HG03280 (cell line): ENCODE data around the gene RNF148.

Experiments
- ATAC-seq: cut with Tn5 transposase; IDR thresholded peaks from one replicate; pipeline ENCODE4 v1.9.1; 2021; ENCODE audit warnings: mild to moderate bottlenecking, moderate library complexity; ENCODE audit not compliant: unreplicated experiment

The RNF148 gene

GRCh38 chr7:122702872-122703510, at the start of gene RNF148:
Gene RNF148 (minus strand): TSS chr7:122702922. CDS start chr7:122702750, 172 bp downstream.
- ATAC-seq = no peak

GRCh38 chr7:122750389-122750788, 47.7 kb upstream of the RNF148 start:
- ATAC-seq = no peak

GRCh38 chr7:122748195-122748594, 45.5 kb upstream of the RNF148 start:
- ATAC-seq = no peak

- ATAC-seq = no peak
Measured at GRCh38 chr7:122746948-122747347, 44.2 kb upstream of the RNF148 start.

- ATAC-seq = no peak
Measured at GRCh38 chr7:122743211-122743610, 40.5 kb upstream of the RNF148 start.

GRCh38 chr7:122738947-122739346, 36.2 kb upstream of the RNF148 start:
- ATAC-seq = no peak

GRCh38 chr7:122736183-122736582, 33.5 kb upstream of the RNF148 start:
- ATAC-seq = no peak

GRCh38 chr7:122727759-122728158, 25.0 kb upstream of the RNF148 start:
- ATAC-seq = no peak

- ATAC-seq = no peak
Measured at GRCh38 chr7:122727354-122727753, 24.6 kb upstream of the RNF148 start.

GRCh38 chr7:122726881-122727280, 24.2 kb upstream of the RNF148 start:
- ATAC-seq = no peak

- ATAC-seq = no peak
Measured at GRCh38 chr7:122724366-122724765, 21.6 kb upstream of the RNF148 start.

- ATAC-seq = no peak
Measured at GRCh38 chr7:122719010-122719578, 16.4 kb upstream of the RNF148 start.

- no peak for ATAC-seq
Measured at GRCh38 chr7:122717356-122718089, 14.8 kb upstream of the RNF148 start.

GRCh38 chr7:122715183-122715582, 12.5 kb upstream of the RNF148 start:
- ATAC-seq = no peak

GRCh38 chr7:122710916-122711315, 8.2 kb upstream of the RNF148 start:
- ATAC-seq = no peak

- ATAC-seq = no peak
Measured at GRCh38 chr7:122709930-122710646, 7.4 kb upstream of the RNF148 start.

- ATAC-seq = no peak
Measured at GRCh38 chr7:122706836-122707235, 4.1 kb upstream of the RNF148 start.

GRCh38 chr7:122699017-122699416, 3.7 kb downstream of the RNF148 start, which contains the start of gene RNF133:
Gene RNF133 (minus strand): TSS chr7:122699117. CDS start chr7:122698918, 199 bp downstream.
- ATAC-seq = no peak

- no peak for ATAC-seq
Measured at GRCh38 chr7:122695816-122696215, 6.9 kb downstream of the RNF148 start.

- no peak for ATAC-seq
Measured at GRCh38 chr7:122694697-122695096, 8.0 kb downstream of the RNF148 start.

GRCh38 chr7:122692769-122693309, 9.9 kb downstream of the RNF148 start:
- ATAC-seq = no peak
